ENCODE measurements around the gene GRAP. TPM values are rescaled to one million over a fixed set of nuclear protein-coding genes. Genes with fewer than 3 reads are reported as not detected.
"Not testable (repeated sequence)": the region's sequence is repeated elsewhere in the genome, so short reads cannot be mapped to it uniquely, and the experiment has no call there.

GRAP gene
- total RNA-seq, 2 donors from 2014 or later, result 0.27 to 11.1 TPM

DNA sequence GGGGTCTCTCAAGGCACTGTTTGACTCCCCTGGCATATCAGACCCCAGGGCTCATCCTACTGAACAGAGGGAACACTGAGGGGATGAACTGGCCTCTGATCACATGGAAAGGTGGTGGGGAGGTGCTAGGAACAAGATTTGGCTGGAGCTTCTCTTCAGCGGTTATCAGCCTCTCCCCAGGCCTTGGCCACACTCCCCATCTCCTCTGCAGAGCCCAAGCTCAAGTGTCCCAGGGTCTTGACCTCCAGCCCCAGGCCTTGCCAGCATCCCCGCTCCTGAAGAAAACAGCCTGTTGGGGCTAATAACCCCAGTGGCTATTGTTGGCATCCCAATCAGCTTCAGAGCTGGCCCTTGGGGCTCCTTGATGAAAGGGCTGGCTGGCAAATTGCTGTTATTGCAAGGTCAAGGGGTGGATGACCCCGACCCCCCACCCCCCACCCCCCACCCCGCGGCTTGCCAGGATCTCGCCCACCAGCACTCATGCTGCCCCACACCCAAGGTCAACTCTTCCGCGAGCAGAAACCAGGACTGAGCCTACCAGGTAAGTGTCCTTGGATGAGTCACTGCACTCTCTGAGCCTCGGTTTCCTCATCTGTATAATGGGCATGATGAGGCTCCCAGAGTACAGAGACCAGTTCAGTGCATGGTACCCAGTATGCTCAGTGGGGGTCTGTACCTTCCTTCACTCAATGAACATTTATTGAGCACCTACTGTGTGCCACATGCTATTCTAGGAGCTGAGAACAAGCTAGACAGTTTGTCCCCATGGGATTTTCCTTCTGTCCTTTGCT is 23.4 kb downstream of the GRAP start:
- no peak overlapping the region for H3K4me3 ChIP-seq
- TF ChIP-seq POLR2AphosphoS5 (IDR thresholded peaks at IDR 0.05), result no peak
- TF ChIP-seq POLR2A (IDR thresholded peaks at IDR 0.05), result no peak
- TF ChIP-seq CTCF (IDR thresholded peaks at IDR 0.05), result no peak
- no peak for DNase-seq (ENCODE audit: low spot score)
- intact Hi-C loops (cut with DNase I), result no loop called here
- H3K9me3 ChIP-seq, result no peaks in the 10 kb centered on the region
- H3K36me3 ChIP-seq, result no peaks in the 10 kb centered on the region
- no peak overlapping the region for H3K27ac ChIP-seq
- WGBS, result 92% methylated on average over 8 of the region's 9 CpGs
- H3K27me3 ChIP-seq (replicated peaks; ENCODE audit: insufficient read depth), result no peaks in the 10 kb centered on the region
- H3K4me1 ChIP-seq (replicated peaks), result no peaks in the 10 kb centered on the region

- DNase-seq (ENCODE audit: low spot score), result no peak
- 96% methylated on average over 6 of the region's 6 CpGs for WGBS
- H3K27me3 ChIP-seq (replicated peaks; ENCODE audit: insufficient read depth), result no peaks in the 10 kb centered on the region
- no peaks in the 10 kb centered on the region for H3K4me1 ChIP-seq (replicated peaks)
- intact Hi-C loops (cut with DNase I), result no loop called here
- TF ChIP-seq CTCF (IDR thresholded peaks at IDR 0.05) (no peak), POLR2AphosphoS5 (IDR thresholded peaks at IDR 0.05) (no peak), POLR2A (IDR thresholded peaks at IDR 0.05) (no peak)
- no peak overlapping the region for H3K4me3 ChIP-seq
- H3K36me3 ChIP-seq, result no peaks in the 10 kb centered on the region
- H3K9me3 ChIP-seq, result no peaks in the 10 kb centered on the region
- H3K27ac ChIP-seq, result no peak overlapping the region
These were observed 24.0 kb downstream of the GRAP start for GRCh38 chr17:19022747-19023146.

GRCh38 chr17:19022128-19022527 is 24.6 kb downstream of the GRAP start:
- no peak overlapping the region for H3K27ac ChIP-seq
- no peaks in the 10 kb centered on the region for H3K27me3 ChIP-seq (replicated peaks; ENCODE audit: insufficient read depth)
- H3K4me1 ChIP-seq (replicated peaks), result no peaks in the 10 kb centered on the region
- no peak overlapping the region for H3K4me3 ChIP-seq
- H3K9me3 ChIP-seq, result no peaks in the 10 kb centered on the region
- TF ChIP-seq POLR2AphosphoS5 (IDR thresholded peaks at IDR 0.05) (no peak), CTCF (IDR thresholded peaks at IDR 0.05) (no peak), POLR2A (IDR thresholded peaks at IDR 0.05) (no peak)
- WGBS, result 94% methylated on average over 5 of the region's 5 CpGs
- no peak for DNase-seq (ENCODE audit: low spot score)
- H3K36me3 ChIP-seq, result no peaks in the 10 kb centered on the region
- intact Hi-C loops (cut with DNase I), result no loop called here

- H3K27me3 ChIP-seq (replicated peaks; ENCODE audit: insufficient read depth), result no peaks in the 10 kb centered on the region
- intact Hi-C loops (cut with DNase I), result no loop called here
- DNase-seq (ENCODE audit: low spot score), result no peak
- H3K27ac ChIP-seq, result no peak overlapping the region
- WGBS, result 92% methylated on average over 4 of the region's 24 CpGs
- no peak for TF ChIP-seq POLR2A (IDR thresholded peaks at IDR 0.05)
- TF ChIP-seq POLR2AphosphoS5 (IDR thresholded peaks at IDR 0.05), result no peak
- no peak for TF ChIP-seq CTCF (IDR thresholded peaks at IDR 0.05)
- H3K9me3 ChIP-seq, result no peaks in the 10 kb centered on the region
- H3K36me3 ChIP-seq, result no peaks in the 10 kb centered on the region
- H3K4me3 ChIP-seq, result no peak overlapping the region
- H3K4me1 ChIP-seq (replicated peaks), result no peaks in the 10 kb centered on the region
These were observed 25.1 kb downstream of the GRAP start for GRCh38 chr17:19021622-19022083.

GRCh38 chr17:19021011-19021621 is 25.6 kb downstream of the GRAP start:
- H3K9me3 ChIP-seq; H3K4me3 ChIP-seq; intact Hi-C loops (cut with DNase I); DNase-seq (ENCODE audit: low spot score); H3K4me1 ChIP-seq (replicated peaks); H3K36me3 ChIP-seq; H3K27ac ChIP-seq; H3K27me3 ChIP-seq (replicated peaks; ENCODE audit: insufficient read depth): not testable (repeated sequence)
- WGBS, result 87% methylated on average over 7 of the region's 7 CpGs

All from prostate gland (tissue), 2 donors.